ENCODE data around the gene ZNF480. TPM values are rescaled to one million over a fixed set of nuclear protein-coding genes. Genes with fewer than 3 reads are reported as not detected.

ZNF480 gene
- total and polyA plus RNA-seq, 2 of the 13 experiments (the other 11 are each of a cell fraction or from before 2014, with no cell fraction given): 2.1 to 9.6 TPM

DNA sequence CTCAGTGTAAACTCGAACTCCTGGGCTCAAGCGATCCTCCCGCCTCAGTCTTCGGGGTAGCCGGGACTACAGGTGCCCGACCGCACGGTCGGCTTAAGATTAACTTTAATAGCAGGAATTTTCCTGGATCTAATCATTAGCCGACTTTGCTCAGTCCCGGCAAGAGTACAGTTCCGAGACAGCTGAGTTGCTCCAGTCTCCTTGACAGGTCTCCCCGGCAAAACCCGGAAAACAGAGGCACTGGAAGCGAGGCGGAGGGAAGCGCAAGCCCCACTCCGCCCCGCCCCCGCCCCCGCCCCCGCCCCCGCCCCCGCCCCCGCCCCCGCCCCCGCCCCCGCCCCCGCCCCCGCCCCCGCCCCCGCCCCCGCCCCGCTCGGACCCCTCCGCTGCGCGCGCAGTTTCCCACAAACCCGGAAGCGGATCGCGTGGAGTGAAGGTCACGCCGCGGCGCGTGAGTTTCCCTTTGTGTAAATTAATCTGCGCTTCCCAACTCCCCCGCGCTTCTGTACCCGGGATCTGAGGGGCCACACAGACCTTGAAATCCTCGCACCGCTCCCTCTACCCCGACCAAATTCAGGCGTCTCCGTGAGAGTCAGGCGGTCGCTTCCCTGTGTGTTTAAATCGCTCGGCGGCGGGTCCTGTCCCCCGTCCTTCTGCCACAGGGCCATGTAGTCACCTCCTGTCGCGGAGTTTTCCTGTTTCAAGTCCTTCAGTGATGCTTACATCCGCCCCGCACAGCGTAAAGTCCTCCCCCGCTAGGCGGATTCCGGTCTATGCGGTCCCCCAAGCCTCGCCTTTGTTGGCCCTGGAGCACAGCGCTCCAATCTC is at the start of gene ZNF480 (continued):
- peak; percentile 94 for TF ChIP-seq ELF1 (CRISPR knock-in tag; IDR thresholded peaks at IDR 0.05)
- peak; percentile 67 for TF ChIP-seq SRSF1 (optimal IDR thresholded peaks at IDR 0.05; ENCODE audit: low read depth, low read length)
- TF ChIP-seq, protein P1, sequence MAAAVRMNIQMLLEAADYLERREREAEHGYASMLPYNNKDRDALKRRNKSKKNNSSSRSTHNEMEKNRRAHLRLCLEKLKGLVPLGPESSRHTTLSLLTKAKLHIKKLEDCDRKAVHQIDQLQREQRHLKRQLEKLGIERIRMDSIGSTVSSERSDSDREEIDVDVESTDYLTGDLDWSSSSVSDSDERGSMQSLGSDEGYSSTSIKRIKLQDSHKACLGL (CRISPR knock-in tag; IDR thresholded peaks at IDR 0.05): no peak
- TF ChIP-seq, protein P2, sequence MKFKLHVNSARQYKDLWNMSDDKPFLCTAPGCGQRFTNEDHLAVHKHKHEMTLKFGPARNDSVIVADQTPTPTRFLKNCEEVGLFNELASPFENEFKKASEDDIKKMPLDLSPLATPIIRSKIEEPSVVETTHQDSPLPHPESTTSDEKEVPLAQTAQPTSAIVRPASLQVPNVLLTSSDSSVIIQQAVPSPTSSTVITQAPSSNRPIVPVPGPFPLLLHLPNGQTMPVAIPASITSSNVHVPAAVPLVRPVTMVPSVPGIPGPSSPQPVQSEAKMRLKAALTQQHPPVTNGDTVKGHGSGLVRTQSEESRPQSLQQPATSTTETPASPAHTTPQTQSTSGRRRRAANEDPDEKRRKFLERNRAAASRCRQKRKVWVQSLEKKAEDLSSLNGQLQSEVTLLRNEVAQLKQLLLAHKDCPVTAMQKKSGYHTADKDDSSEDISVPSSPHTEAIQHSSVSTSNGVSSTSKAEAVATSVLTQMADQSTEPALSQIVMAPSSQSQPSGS (CRISPR knock-in tag; IDR thresholded peaks at IDR 0.05): 0 out of 2 replicates have a peak, but pooled peaks have one; percentile 8
- peak; percentile 76 for TF ChIP-seq AGO2 (optimal IDR thresholded peaks at IDR 0.05; ENCODE audit: low read depth, low read length)
- TF ChIP-seq, protein P3, sequence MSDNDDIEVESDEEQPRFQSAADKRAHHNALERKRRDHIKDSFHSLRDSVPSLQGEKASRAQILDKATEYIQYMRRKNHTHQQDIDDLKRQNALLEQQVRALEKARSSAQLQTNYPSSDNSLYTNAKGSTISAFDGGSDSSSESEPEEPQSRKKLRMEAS (IDR thresholded peaks at IDR 0.05): peak; percentile 48; the same call in 1 of the 2 replicates
- TF ChIP-seq, protein P4, sequence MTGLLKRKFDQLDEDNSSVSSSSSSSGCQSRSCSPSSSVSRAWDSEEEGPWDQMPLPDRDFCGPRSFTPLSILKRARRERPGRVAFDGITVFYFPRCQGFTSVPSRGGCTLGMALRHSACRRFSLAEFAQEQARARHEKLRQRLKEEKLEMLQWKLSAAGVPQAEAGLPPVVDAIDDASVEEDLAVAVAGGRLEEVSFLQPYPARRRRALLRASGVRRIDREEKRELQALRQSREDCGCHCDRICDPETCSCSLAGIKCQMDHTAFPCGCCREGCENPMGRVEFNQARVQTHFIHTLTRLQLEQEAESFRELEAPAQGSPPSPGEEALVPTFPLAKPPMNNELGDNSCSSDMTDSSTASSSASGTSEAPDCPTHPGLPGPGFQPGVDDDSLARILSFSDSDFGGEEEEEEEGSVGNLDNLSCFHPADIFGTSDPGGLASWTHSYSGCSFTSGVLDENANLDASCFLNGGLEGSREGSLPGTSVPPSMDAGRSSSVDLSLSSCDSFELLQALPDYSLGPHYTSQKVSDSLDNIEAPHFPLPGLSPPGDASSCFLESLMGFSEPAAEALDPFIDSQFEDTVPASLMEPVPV (CRISPR knock-in tag; IDR thresholded peaks at IDR 0.05): no peak
- 0 out of 2 replicates have a peak, but pooled peaks have one; percentile 34 for TF ChIP-seq KAT7 (CRISPR knock-in tag; IDR thresholded peaks at IDR 0.05; ENCODE audit: borderline replicate concordance)
- TF ChIP-seq, protein P5, sequence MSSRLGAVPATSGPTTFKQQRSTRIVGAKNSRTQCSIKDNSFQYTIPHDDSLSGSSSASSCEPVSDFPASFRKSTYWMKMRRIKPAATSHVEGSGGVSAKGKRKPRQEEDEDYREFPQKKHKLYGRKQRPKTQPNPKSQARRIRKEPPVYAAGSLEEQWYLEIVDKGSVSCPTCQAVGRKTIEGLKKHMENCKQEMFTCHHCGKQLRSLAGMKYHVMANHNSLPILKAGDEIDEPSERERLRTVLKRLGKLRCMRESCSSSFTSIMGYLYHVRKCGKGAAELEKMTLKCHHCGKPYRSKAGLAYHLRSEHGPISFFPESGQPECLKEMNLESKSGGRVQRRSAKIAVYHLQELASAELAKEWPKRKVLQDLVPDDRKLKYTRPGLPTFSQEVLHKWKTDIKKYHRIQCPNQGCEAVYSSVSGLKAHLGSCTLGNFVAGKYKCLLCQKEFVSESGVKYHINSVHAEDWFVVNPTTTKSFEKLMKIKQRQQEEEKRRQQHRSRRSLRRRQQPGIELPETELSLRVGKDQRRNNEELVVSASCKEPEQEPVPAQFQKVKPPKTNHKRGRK (CRISPR knock-in tag; IDR thresholded peaks at IDR 0.05): no peak
- TF ChIP-seq HIVEP1 (CRISPR knock-in tag; IDR thresholded peaks at IDR 0.05): no peak
- TF ChIP-seq, protein P6, sequence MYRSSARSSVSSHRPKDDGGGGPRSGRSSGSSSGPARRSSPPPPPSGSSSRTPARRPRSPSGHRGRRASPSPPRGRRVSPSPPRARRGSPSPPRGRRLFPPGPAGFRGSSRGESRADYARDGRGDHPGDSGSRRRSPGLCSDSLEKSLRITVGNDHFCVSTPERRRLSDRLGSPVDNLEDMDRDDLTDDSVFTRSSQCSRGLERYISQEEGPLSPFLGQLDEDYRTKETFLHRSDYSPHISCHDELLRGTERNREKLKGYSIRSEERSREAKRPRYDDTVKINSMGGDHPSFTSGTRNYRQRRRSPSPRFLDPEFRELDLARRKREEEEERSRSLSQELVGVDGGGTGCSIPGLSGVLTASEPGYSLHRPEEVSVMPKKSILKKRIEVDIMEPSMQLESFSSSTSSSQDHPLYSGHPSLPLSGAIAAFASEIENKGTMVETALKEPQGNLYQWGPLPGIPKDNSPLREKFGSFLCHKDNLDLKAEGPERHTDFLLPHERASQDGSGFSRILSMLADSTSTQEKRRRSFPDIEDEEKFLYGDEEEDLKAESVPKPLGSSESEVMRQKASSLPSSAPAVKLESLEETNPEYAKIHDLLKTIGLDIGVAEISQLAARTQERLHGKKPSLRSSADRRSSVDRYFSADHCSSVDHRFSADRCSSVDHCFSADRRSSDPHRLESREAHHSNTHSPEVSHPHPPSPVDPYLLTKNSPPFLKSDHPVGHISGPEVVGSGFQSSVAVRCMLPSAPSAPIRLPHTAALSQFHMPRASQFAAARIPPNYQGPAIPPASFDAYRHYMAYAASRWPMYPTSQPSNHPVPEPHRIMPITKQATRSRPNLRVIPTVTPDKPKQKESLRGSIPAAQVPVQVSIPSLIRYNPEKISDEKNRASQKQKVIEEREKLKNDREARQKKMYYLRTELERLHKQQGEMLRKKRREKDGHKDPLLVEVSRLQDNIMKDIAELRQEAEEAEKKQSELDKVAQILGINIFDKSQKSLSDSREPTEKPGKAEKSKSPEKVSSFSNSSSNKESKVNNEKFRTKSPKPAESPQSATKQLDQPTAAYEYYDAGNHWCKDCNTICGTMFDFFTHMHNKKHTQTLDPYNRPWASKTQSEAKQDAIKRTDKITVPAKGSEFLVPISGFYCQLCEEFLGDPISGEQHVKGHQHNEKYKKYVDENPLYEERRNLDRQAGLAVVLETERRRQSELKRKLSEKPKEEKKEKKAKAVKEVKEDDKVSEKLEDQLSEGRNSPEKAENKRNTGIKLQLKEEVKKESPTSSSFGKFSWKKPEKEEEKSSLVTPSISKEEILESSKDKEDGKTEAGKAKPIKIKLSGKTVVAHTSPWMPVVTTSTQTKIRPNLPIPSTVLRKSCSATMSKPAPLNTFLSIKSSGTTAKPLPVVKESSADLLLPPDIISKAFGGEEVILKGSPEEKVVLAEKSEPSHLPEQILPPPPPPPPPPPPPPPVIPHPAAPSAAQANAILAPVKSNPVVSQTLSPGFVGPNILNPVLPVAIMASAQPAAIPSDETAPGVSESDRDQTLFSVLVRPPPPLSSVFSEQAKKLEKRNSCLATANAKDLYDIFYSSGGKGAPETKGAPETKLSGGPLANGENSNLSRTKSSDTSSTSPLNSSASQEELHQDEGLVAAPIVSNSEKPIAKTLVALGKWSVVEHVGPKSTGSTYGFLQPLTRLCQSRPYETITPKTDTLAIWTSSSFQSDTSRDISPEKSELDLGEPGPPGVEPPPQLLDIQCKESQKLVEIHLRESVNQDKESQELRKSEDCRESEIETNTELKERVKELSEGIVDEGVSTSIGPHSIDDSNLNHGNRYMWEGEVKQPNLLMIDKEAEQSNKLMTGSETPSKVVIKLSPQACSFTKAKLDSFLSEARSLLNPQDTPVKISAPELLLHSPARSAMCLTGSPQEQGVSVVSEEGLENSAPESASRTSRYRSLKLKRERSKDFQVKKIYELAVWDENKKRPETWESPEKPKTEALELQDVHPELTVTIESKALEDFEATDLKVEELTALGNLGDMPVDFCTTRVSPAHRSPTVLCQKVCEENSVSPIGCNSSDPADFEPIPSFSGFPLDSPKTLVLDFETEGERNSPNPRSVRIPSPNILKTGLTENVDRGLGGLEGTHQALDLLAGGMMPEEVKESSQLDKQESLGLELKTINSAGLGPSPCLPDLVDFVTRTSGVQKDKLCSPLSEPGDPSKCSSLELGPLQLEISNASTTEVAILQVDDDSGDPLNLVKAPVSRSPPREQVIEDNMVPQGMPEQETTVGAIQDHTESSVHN (CRISPR knock-in tag; IDR thresholded peaks at IDR 0.05): 0 out of 2 replicates have a peak, but pooled peaks have one; percentile 61
- no peak for TF ChIP-seq SMAD1 (CRISPR knock-in tag; IDR thresholded peaks at IDR 0.05; ENCODE audit: borderline replicate concordance, low read depth)
- TF ChIP-seq ZMYM4 (CRISPR knock-in tag; IDR thresholded peaks at IDR 0.05): peak; percentile 21; the same call in 1 of the 2 replicates
- TF ChIP-seq SAP130 (CRISPR knock-in tag; IDR thresholded peaks at IDR 0.05; ENCODE audit: low read depth): peak; percentile 69

Measured in HepG2 (cell line).